Fibroblast of skin of left biceps (primary cell): ENCODE measurements around the gene BRD4.

Source experiments
- DNase-seq, 2 experiments: peaks; one replicate each; pipeline ENCODE4 v3.0.0-alpha.2; 2013; ENCODE audit warnings: low read depth in 2 of 2

Gene BRD4

DNA sequence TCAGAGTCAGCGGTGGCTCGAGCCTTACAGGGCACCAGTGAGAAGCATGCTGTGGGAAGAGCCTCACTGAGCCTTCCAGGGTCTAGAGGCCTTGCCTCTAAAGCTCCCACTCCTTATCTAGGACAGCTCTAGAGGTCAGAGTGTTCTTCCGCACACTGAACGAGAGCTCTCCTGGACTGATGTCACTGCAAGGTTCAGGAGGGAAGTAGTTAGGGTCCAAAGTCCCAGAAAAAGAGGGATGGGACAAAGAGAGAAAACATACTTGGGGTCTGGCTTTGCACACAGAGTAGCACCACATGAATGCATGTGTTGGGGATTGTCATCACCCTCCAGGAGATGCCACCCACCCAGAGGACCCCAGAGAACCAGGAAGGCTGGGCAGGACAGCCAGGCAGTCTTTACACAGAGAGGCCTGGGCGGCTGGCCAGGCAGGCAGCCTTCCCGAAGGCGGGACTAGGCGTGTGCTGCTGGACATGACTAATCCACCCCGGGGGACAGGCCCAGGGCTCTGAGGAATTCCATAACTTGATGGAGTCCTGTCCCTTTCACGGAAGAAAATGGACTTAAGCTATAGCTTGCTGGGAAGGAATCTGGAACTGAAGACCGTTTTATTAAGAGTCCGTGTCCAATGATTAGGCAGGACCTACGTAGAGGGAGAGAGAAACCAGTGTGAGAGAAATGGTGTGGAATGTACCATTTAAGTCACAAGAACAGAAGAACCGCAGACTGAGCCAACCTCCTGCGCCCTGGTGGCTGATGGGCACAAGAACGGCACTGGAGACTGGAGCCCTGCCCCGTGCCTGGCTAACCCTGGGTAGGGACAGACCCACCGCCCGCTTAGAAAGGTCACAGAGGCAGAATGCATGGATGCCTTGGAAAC is 83.5 kb downstream of the BRD4 start:
- peak in 1 of 2 experiments; percentile 46 for DNase-seq

DNA sequence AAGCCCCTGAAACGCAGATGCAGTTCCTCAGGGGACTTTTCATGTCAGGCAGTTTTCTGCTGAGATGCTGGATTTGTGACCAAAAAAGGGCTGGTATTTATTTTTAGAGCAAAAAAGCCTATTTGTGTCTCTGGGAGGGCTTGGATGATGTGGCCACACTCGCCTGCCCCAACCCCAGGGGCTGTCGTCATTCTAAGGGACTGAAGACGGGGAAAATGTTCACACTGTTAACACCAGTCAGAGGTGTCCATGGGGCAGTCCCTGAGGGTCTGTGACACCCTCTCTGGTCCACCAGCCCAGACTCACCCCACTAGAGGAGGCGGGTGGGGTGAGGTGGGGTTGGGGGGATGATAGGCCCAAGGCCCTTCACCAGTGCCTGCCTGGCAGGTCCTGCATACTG is 84.2 kb downstream of the BRD4 start:
- no peak for DNase-seq

DNA sequence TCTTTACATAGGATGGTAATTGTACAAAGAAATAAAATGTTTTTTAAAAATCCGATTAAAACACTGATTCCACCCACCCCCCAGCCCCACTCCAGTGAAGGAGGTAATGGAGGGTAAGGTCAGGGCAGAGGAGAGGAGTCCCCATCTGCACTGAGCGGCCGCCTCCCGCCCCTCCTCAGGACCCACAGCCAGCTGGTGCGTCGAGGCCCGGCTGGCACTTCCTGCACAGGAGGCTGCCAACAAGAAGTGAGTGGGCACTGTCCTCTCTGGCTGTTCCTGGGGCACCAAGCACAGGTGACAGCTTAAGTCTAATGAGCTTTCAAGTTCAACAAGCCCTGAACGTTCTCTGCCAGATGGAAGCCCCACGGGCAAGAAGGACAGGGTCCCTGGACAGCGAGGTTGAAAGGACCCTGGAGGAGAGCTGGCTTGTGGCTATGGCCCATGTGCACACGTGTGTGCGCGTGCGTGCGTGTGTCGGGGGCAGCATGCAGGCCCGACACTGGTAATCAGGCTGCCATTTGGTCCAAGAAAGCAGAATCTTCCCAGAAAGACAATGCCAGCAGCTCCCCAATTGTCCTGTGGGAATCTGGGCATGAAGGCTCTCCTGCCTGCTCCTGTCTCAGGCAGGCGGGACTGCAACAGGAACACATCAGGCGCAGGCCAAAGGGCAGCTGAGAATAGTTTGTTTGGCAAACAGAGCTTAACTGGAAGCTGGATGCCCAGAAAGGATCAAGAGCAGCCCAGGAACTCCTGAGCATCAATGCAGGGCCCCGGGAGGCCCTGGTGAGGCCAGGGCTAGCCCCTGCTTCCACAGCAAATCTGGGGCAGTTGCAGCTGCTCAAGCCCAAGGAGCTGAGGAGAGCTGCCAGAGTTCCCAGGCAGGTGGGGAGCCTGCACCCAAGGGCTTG is 85.0 kb downstream of the BRD4 start:
- no peak for DNase-seq

DNA sequence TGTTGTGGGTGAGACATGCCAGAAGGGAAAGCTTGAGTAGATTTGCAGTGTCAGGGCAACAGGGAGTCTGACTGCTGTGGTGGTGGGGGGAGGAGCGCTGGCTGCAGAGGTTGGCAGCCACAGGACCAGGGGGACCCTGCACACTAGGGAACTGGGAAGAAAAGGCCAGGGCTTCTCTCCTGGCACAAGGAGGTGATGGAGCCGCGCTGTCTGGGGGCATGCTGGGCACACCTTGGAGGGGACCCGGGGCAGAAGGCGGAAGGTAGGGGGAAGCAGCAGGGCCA is 86.2 kb downstream of the BRD4 start:
- no peak for DNase-seq

DNA sequence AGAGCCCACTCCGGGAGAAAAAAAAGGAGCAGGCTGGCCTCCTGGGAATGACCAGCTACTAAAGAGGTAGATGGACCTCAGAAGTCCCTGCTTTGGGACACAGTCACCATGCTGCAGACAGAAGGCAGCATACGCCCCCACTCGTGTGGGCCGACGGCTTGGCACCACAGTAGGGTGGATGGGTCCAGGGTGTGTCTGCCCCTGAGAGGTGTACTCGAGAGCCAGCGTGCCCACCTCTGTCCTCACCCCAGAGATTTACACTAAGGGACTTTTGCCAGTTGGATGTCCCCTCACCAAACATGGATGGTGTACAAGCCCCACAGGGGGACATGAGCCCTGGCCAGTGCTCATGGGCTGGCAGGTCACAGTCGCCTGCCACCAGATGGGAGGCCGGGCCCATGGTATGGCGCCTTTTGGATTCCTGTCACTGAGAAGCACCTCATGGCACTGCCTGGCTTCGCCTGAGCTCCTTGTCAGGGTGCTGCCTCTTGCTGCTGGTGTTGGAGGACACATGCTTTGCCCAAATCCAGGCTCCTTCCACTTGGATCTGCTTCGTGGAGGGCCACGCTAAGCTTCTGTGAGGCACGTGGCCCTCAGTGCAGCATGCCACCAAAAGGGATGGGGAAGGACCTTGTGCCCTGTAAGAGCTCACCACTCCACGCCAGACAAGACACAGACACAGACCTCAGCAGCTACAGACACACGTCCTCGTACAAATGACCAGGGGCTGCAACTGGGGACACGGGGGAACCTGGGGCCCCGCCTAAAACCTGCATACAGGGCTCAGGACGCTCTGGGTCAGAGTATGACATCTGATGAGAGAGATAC is 86.8 kb downstream of the BRD4 start:
- DNase-seq, result no peak

DNA sequence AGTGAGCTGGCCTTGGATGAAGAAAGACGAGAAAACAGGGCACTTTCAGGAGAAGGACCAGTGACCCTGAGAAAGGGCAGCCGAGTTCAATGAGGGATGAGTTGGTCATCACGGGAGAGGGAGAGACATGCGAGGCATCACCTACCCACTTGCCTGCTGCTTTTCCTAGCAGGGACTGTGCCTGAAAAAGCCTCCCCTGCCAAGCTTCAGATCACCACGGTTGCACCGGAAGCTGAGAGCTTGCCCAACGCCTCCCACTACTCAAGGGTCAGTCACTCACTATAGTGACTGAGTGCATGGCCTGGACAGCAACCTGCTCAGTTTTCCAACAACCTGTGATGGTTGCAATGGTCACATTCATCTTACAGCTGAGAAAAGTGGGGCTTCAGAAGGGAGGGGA is 87.5 kb downstream of the BRD4 start:
- DNase-seq, result no peak

DNA sequence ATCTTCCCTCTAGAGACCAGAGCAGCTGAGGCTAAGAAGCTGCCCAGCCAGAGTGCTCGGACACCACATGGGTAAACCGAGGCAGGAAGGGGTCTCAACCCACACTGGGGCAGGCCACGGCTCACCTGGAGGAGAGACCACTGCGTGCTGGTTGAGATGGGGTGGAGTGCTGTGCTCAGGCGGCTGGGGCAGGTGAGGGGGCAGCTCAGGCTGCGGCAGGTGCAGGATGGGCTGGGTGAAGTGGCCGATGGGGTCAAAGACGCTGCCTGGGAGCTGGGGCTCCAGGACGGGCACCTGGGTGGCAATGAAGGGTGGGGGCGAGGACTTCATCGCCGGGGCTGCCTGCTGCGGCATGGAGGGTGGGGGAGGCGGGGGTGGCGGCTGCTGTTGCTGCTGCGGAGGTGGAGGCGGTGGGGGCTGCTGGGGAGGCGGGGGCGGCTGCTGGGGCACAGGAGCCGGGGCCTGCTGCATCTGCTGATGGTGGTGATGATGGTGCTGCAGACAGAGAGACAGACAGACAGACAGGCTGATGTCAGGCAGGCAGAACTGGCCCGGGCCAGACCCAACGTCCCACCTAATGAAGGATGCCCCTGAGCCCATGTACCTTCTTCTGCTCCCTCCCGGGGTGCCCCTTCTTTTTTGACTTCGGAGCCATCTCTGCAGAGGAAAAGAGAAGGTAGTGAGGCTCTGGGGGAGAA is 88.1 kb downstream of the BRD4 start:
- no peak for DNase-seq

DNA sequence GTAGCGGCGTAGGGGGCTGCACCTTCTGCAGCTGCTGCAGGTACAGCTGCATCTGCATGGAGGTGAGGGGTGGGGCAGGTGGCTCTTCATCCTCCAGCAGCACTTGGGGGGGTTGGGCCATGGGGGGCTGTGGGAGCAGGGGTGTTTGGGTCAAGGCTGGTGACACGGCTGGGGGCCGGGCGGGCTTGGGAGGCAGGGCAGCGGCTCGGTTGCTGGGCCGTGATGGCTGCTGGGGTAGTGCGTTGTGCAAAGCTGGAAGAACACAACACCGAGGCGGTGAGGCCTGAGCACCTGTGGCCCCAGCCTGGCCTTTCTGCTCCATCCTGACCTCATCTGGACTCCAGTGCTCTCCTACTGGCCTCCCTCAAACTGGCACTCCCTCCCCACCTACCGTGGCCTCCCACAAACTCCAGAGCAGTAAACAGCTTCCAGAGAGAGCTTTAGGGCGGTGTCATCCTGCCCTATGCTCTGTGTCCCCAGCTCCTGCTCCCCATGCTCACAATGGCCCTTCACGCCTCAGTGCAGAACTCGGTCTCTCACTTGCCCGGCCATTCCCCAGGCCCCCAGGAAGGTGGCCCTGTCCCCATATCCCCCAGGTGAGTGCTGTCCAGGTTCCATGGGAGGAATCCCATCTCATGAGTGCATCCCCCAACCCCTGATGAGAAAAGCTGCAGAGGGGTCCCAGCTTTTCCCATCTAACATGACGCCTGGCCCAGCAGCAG is 88.9 kb downstream of the BRD4 start:
- no peak for DNase-seq

DNA sequence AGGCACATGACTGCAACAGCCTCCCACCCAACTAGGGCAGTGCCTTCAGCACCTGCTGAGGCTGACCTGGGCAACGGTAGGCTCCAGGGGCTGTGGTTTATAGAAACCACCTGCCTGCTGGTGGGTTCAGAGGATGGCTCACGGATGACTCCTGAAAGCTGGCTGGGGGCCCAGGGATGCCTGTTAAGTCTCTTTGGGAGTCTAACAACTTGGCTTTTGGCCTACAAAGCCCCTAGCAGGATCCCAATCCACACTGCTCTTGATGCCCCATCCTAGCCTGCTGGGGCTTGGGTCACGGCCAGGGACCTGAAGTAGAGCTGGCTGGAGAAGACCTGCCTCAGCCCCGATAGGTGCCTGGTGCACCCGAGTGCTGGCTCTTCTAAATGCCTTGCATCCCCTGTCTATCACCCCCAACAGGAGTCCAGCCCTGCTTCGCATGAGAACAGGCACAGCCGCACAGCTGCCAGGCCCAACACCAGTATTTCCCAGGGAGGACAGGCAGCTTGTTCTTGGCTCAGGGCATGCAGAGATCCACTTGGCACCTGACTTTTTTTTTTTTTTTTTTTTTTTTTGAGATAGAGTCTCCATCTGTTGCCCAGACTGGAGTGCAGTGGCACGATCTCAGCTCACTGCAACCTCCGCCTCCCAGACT is 91.0 kb downstream of the BRD4 start:
- DNase-seq, result no peak

DNA sequence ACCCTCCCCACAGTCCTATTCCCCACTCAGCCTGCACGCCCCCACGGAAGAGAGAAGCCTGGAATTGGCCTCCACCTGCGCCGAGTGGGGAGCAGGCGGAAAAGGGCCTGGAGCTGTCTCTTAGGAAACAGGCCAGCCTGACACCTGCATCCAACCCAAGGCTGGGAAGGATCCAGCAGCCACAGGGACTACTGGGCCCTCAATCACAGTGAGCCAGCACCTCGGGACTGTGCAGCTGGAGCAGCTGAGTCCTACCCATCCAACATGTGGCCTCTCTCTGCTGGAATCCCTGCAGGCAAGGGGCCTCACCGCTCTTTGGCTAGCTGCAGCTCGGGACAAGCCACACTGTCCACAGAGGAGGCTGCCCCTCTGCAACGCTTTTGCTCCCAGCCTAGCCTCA is 91.8 kb downstream of the BRD4 start:
- no peak for DNase-seq

DNA sequence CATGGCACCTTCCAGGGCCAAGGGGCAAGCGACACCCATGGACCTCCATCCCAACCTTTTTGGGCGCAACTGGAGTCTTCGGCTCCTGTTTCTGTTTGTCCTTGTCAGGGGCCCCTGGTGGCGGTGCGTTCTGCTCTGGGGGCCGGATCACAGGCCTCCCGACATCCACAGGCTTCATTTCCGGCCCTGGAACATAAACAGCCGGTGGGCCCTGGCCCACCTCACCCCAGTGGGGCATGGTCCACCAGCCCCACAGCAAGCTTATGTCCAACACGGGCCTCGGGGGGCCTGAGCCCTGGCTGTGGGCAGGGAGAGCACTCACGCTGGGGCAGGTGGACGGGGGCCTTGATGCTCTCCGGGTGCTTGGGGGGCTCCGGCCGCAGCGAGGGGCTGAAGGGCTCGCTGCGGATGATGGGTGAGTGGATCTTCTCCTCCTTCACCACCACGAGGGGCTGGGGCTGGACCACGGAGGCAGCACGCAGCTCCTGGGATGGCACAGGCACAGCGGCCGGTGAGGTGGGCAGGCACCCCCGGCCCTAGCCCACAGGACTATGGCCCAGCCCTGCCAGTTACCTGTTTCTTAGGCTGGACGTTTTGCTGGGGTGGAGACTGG is 92.9 kb downstream of the BRD4 start:
- no peak for DNase-seq

DNA sequence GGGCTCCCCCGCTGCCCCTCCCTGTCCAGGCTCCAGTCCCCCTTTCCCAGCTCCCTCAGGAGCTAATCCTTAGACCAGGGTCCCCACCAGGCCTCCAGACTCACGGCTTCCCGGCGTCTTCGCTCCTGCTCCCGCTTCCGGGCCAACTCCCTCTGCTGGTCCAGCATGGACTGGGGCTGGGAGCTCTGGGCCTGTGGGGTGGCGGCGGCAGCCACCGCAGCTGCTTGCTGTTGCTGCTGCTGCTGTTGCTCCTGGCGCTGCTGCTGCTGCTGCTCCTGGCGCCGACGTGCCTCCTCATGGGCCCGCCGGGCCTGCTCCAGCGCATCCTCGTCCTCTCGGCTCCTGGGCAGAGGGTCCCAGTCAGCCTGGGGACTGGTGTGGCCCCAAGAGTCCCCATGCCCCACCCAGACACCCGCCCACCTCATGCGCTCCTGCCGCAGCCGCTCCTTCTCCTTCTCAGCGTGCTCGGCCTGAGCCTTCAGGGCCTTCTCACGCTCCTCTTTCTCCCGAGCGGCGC is 93.6 kb downstream of the BRD4 start:
- no peak for DNase-seq

DNA sequence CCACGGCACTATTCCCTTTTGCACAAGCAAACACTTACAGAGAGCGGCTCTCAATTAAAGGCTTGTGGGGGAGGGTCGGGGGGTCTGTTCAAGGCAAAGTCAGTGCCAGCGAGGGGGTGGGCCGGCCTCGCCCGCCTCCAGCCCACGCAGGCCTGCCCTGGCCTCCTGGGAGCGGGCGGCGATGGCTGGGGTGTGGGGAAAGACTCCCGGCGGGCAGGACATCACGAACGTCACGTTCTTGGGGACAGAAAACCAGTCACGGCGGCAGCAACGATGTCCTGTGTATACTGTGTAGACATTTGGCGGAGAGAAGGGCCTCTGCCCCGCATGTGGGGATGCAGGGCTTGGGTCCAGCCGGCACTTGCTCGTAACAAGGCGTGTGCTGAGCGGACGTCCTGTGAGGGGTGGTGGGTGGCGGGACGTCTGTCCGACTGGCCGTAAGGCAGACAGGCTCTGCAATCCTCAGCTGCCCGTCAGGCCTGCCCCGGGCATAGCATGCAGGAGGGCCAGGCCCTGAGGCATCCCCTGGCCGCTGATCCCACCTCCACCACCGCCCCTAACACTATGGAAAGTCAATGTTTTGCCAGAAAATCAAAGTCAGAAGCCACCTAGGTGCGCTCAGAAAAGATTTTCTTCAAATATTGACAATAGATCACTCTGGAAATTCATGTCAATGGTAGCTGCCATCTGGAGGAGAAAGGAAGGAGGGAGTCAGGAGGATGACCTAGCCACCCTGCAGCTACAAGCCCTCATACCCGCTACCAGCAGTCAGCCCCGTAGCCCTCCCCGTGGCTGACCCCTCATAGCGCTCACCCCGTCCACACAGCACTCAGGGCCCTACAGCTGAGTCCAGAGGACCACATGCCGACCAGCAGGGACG is 94.3 kb downstream of the BRD4 start:
- DNase-seq, result no peak

DNA sequence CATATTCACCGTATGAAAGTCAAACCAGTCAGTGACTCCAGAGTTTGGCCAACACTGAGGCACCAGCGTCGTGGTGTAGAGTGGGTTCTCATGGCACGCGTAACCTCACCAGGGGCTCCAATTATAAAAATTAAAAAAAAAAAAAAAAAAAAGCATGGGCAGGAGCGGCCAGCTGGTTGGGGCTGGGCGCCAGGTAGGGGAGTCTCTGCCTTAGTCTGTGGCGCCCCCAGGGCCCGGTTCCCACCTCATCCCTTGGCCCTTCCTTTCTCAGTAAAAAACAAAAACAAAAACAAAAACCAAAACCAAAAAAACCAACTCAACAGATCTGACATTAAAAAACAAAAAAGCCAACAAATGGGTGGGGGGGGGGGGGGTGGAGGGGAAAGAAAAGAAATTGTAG is 95.5 kb downstream of the BRD4 start:
- DNase-seq, result no peak

DNA sequence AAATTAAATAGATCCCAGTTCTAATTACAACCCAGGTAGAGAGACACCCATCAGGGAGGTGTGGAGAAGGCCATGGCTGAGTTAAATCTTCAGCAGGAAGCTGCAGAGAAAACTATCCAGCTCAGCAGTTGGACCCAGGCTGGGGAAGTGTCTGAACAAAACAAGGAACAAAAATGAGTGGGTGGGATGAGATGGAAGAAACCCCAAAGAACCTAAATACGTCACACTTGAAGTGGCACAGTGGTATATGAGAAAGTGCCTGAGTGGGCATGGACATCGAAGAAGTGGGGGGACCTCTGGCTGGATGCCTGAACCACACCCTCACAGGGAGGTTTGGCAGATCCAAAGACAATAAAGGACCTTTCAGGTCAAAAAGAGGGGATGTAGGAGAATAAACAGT is 96.6 kb downstream of the BRD4 start:
- DNase-seq, result no peak

DNA sequence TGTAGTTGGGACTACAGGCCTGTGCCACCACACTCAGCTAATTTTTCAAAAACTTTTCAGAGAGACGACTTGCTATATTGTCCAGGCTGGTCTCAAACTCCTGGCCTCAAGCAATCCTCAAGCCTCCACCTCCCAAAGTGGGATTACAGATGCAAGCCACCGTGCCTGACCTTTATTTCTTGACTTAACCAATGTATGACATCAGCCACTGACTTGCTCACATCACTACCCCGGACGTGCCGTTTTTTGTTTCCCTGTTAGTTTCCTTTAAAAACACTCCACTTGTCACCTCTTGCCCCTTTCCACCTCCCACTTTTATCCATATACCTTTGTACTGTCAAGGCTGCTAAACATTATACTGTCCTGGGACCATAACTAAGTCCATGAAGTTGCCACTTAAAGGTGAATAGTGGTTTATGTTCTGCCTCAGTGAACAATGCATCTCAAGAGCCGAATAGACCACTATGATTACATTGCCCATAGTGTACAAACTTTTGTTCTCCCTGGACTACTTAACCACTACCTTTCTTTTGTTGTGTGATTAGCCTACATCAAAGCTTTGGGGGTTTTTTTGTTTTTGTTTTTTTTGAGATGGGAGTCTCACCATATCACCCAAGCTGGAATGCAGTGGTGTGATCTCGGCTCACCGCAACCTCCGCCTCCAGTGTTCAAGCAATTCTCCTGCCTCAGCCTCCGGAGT is 97.8 kb downstream of the BRD4 start:
- DNase-seq, result no peak

DNA sequence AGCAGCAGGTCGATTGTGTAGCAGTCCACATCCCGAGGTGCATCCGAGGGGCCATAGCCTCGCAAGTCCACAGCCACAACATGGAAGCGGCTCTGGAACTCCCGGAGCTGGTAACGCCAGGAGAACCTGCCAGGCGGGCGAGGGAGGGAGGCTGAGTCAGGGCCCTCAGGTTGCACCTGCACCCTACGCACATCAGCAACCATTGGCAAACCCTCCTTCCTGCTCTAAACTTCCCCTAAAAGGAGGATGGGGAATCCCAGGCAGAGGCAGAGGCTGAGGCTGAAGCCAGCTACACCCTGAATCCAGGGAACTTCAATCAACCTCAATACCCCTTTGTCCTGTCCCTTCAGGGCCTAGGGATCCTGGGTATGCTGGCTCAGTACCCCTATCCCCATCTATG is 101.1 kb downstream of the BRD4 start:
- no peak for DNase-seq

DNA sequence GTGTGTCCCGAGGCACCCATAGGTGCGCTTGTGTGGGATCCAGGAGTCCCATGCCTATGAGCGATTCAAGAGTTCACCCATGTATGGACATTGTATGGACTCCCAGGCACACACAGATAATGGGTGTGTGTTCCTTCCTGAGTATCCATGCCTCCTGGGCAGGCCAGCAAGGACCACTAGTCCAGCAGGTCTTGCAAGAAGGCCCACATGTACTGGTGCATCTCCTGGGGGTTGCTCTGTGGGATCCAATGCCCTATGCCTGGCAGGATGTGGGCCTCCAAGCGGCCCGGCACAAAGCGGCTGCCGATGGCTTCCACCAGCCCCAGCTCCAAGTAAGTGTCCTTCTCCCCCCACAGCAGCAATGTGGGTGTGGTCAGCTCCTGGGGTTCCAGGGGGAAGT is 105.1 kb downstream of the BRD4 start:
- no peak for DNase-seq
